Measurements from ENCODE around the gene MYH11. TPM values are rescaled to one million over a fixed set of nuclear protein-coding genes. Genes with fewer than 3 reads are reported as not detected.

Gene MYH11
- total and polyA plus RNA-seq, 2 experiments from 2014 or later: 2.0 to 12.2 TPM

- DNase-seq (ENCODE audit: low read depth in 1 of 2, low spot score in 1 of 2): no peak
- Histone ChIP-seq H3K9me3 (ENCODE audit: low read depth) (no peaks in the 10 kb centered on the region), H3K36me3 (no peaks in the 10 kb centered on the region), H3K27me3 (peaks cover 98% of the 10 kb centered on the region), H3K4me1 (ENCODE audit: low read depth) (no peaks in the 10 kb centered on the region), H3K27ac (no peak overlapping the region), H3K4me3 (no peak overlapping the region)
- TF ChIP-seq CTCF (IDR thresholded peaks at IDR 0.05; ENCODE audit: low read depth, low read length): no peak
Observed at GRCh38 chr16:15780805-15781204, 76.0 kb downstream of the MYH11 start.

- no peaks in the 10 kb centered on the region for H3K9me3 ChIP-seq (ENCODE audit: low read depth)
- H3K27me3 ChIP-seq: peaks cover 98% of the 10 kb centered on the region
- no peaks in the 10 kb centered on the region for H3K4me1 ChIP-seq (ENCODE audit: low read depth)
- no peak for DNase-seq (ENCODE audit: low read depth in 1 of 2, low spot score in 1 of 2)
- TF ChIP-seq CTCF (IDR thresholded peaks at IDR 0.05; ENCODE audit: low read depth, low read length): no peak
- no peak overlapping the region for H3K27ac ChIP-seq
- no peak overlapping the region for H3K4me3 ChIP-seq
- no peaks in the 10 kb centered on the region for H3K36me3 ChIP-seq
Observed at GRCh38 chr16:15779664-15780351, 77.0 kb downstream of the MYH11 start.

DNA sequence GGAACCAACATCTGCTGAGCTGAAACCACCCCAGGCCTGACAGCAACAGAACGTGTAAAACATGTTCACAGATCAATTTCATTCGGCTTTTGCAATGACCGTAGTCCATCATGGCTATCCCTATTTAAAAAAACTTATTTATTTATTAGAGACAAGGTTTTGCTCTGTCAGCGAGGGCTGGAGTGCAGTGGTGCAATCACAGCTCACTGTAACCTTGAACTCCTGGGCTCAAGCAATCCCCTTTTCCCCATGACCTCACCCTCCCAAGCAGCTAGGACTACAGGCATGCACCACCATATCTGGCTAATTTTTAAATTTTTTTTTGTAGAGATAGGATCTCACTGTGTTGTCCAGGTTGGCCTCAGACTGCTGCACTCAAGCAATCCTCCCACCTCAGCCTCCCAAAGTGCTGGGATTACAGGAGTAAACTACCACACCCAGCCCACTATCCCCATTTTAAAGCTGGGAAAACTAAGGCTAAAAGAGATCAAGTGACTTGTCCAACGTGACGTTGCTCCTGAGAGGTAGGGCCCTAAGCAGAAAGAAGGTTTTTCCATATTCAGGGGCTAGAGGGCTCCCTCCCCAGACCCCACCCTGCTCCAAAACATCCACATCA lies 77.7 kb downstream of the MYH11 start:
- Histone ChIP-seq H3K36me3 (no peaks in the 10 kb centered on the region), H3K27ac (no peak overlapping the region), H3K4me3 (no peak overlapping the region), H3K4me1 (ENCODE audit: low read depth) (no peaks in the 10 kb centered on the region), H3K9me3 (ENCODE audit: low read depth) (no peaks in the 10 kb centered on the region), H3K27me3 (peaks cover 98% of the 10 kb centered on the region)
- no peak for DNase-seq (ENCODE audit: low read depth in 1 of 2, low spot score in 1 of 2)
- no peak for TF ChIP-seq CTCF (IDR thresholded peaks at IDR 0.05; ENCODE audit: low read depth, low read length)

DNA sequence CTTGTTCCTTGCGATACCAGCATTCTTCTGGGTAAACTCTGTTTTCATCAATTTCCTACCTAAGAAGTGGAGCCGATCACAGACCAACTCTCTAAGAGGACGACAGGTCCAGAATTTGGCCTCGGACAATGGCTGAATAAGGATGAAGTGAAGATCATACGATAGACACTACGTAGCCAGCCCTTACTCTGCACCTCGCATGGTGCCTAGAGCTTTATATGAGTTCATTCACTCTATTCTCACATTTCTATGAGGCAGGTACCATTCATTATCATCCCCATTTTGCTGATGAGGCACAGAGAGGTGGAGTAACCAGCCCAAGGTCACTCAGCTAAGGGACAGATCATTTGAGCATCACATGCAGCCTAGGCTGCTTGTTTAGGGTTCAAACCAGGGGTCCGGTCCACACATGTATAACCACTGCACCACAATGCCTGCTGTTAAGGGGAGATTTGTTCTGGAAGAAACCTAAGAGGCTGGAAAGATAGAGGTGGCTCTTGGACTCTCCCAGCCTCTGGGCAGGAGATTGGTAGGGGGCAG lies 78.6 kb downstream of the MYH11 start:
- H3K27me3 ChIP-seq: peaks cover 98% of the 10 kb centered on the region
- H3K27ac ChIP-seq: no peak overlapping the region
- no peaks in the 10 kb centered on the region for H3K36me3 ChIP-seq
- H3K4me3 ChIP-seq: no peak overlapping the region
- DNase-seq (ENCODE audit: low read depth in 1 of 2, low spot score in 1 of 2): no peak
- no peaks in the 10 kb centered on the region for H3K9me3 ChIP-seq (ENCODE audit: low read depth)
- no peak for TF ChIP-seq CTCF (IDR thresholded peaks at IDR 0.05; ENCODE audit: low read depth, low read length)
- no peaks in the 10 kb centered on the region for H3K4me1 ChIP-seq (ENCODE audit: low read depth)

DNA sequence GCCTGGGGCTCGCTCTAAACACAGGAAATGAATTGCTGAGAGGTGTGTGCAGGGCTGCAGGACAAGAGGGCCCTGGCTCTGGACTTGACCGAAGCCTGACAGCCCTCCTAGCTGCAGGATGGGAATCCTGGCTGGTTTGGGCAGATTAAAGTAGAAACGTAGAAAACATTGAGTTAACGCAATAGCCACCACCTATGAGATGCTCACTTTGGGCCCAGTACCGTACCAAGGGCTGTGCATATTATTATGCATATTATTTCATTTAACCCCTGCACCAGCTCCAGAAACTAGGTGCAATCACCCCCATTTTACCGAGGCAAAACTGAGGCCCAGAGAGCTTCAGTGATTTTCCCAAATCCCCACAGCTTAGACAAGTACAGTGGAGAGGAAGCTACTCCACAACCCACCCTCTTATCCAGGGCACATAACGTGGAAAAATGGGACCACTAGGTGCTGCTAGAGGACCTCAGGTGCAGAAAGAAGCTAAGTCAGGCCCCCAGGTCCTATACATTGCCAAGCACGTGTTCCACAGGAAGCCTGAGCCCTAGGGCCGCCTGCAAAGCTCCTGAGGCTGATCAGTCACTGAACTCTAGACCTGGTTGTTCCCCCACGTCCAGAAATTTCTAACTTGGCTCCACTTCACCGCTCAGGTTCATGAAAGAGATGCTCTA lies 79.2 kb downstream of the MYH11 start:
- no peaks in the 10 kb centered on the region for H3K4me1 ChIP-seq (ENCODE audit: low read depth)
- H3K27ac ChIP-seq: no peak overlapping the region
- H3K4me3 ChIP-seq: no peak overlapping the region
- no peaks in the 10 kb centered on the region for H3K9me3 ChIP-seq (ENCODE audit: low read depth)
- H3K36me3 ChIP-seq: no peaks in the 10 kb centered on the region
- peak; percentile 65 for TF ChIP-seq CTCF (IDR thresholded peaks at IDR 0.05; ENCODE audit: low read depth, low read length)
- peaks cover 96% of the 10 kb centered on the region for H3K27me3 ChIP-seq
- peak; percentile 68 to 75 for DNase-seq (ENCODE audit: low read depth in 1 of 2, low spot score in 1 of 2)

All from cardiac muscle cell (in vitro differentiated cells and primary cell).